HG03469 (cell line): Measurements from ENCODE around the gene CNKSR3.

ENCODE experiments used
- ATAC-seq: cut with Tn5 transposase; IDR thresholded peaks from one replicate; pipeline ENCODE4 v1.9.1; 2021; ENCODE audit warnings: mild to moderate bottlenecking, moderate library complexity, moderate number of reproducible peaks; ENCODE audit not compliant: unreplicated experiment

Gene CNKSR3

DNA sequence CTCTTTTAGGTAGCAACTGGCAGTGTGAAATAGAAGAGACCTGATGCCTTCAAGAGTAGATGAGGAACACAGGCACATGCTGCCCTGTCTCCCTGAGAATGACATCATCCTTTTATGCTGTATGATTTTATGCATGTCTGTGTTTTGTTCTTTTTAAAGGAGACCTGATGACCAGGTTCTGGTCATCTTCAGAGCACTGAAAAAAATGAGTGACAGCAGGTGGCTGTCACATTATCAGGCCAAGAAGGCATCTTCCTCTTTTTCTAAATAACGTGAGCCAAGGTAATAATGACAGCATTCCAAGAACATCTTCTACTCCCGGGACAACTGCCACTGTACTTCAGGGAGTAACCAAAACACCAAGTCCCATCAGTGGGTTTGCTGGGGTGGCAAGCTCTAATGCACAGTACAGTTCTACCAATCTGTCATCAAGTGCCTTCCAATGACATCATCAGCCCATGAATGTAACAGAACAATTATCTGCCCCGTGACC is 28.9 kb downstream of the CNKSR3 start:
- no peak for ATAC-seq

DNA sequence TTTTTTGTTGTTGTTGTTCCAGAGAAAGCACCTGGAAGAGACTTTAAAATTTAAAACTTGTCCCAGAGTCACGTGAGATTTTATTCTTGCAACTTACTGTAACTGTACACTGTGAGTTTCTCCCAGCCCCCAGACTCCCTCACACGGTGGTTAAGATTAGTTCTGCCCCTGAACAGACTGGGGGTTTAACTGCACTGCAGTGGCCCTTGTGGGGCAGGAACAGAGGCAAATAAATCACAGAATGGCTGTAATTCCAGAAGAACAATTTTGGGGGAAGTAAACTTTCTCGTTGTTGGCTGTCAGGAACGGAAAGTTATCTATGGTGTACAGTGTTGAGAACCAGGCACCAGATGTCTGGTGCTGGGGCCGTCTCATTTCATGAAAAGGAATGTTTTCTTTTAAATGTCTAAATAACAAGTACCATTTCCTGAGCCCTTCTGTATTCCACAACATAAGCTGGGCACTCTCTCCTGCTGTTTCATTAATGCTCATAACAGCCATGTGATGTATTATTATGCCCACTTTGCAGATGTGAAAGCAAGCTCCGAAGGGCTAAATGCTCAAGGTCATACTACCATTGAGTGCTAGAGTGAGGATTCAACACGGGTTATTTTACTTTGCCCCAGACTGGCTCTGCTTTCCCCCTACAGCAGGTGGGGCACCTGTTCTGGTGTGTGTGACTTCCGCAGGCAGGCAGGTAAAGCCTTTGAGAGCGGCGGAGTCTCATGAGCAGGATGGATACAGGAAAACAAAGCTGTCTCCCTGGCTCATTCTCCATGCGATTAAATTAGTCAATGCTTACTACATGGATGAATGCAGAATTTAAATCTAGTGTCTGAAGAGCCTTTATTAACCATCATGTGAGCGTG is 30.5 kb downstream of the CNKSR3 start:
- ATAC-seq = no peak

DNA sequence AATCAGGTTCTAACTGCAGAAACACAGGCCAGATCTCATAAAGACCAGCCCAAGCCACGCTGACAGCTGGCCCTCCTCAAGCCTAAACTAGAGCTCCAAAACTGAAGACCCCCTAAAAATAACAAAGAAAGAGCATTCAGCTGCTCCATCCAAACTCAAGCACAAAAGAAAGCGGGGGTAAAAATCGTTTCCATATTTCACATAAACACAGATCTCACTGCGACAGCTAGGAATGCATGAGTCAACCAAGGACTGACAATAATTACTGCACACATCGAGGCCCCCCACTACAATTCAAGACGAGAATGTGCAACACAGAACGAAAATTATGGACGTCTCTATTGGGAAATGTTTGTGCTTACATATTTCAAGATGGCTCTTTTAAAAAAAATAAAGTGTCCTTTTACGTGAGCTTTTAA is 31.1 kb downstream of the CNKSR3 start:
- no peak for ATAC-seq

DNA sequence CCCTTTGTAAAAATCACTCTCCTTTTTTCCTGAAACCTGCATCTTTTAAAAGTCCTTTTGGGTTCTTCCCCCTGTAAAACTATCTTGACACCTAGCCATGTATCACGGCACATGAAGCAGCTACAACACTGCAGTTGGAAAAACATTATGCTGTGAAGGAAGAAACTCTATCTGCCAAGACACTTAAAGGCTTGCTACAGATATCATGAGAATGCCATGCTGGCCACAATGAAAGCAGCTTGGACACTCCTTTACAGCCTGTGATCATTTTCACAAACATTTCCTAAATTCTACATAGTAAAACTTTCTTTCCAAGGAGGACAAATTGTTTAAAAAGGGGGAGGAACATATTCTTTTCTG is 31.8 kb downstream of the CNKSR3 start:
- ATAC-seq = no peak

DNA sequence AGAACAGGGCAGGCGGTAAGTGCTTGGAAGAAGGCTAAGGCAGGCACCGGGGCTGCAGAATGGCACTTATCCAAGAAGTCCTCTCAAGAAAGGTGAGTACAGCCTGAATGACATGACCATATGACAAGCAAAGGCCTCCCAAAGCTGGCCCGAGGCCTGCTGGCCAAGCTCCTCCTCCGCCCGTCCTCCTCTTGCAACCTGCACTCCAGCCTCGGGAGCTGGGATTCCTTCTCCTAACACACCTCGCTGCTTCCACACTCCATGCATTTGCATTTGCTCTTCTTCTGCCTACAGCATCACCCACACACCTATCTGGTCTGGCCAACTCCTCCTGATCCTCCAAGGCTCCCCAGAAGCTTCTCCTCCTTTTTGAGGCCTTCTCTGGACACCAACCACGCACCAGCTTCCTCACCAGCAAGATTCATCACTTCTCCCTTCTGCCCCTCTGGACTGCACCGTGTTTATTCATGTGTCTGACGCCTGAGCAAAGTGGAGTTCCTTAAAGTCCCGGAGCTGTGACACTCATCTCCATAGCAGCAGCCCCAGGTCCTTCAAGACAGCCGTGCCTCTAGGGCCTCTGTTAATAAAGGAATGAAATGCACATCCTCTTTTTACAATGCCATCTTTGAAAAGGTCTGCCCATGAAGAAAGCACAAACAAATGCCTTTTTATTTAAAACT is 32.3 kb downstream of the CNKSR3 start:
- no peak for ATAC-seq

DNA sequence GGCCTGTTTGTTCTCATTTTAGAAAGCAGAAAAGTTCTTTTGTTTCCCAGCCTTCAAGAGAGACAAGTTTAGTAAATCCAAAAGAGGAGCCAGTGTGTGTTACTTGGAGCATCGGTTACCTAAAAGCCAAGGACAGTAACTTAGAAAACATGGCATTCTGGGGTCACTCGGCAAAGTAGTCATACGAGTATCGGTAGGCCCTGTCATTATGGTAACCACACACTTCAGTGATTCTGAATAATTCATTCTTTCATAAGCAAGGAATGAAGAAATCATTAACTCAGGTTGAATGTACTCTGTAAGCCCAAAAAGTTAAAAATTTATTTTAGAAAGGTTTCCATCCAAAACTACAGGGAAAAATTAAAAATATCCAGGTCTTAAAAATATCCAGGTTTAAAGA is 34.0 kb downstream of the CNKSR3 start:
- ATAC-seq = no peak

DNA sequence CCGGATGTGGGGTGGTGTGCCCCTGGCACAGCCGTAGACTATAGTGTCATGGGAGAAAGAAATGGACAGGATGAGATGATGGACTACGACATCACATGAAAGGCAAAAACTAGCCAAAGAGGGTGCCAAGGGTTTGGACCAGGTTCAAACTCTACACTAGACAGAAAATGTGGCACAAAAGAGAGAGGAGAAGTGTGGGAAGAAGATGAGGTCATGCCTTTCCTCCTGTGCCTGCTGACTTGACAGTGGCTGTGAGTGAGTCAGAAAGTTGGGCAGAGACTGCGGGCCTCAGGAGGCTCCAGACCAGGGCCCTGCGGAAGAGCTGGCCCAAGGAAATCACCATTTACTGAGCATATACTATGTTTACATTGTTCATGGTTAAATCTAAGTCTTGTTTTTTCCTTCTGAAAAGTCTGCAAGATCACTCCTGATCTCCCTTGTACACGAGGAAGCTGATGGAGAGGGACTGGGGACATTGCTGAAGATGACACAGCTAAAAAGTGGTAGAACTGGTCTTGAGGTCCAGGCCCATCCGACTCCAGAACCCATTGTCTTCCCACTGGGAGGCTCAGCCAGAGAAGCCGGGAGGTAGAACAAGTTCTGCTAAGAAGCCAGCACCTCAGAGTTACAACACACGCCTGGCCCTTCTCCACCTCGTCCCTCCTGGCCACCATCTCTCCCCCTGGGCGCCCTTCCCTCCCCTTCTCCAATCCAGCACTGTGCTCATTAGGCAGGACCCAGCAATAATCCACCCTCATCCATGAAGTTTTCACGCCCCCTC is 35.6 kb downstream of the CNKSR3 start:
- ATAC-seq = no peak

DNA sequence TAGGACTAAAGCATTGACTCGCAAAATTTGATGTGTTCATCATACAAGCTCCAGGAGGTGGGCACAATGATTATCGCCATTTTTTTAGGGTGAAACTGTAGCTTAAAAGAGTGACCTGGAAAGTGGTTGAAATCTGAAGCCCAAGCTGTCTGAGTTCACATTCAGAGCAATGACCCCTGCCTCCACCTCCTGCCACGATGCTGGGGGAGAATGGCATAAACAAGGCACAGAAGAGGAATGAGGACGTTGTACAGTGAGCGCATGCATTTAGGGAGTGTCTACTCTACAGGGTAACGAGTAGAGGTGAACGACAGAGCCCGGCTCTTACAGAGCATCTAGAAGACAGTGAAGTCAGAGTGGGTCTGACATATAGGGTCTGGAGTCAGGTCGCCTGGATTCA is 37.2 kb downstream of the CNKSR3 start:
- no peak for ATAC-seq

DNA sequence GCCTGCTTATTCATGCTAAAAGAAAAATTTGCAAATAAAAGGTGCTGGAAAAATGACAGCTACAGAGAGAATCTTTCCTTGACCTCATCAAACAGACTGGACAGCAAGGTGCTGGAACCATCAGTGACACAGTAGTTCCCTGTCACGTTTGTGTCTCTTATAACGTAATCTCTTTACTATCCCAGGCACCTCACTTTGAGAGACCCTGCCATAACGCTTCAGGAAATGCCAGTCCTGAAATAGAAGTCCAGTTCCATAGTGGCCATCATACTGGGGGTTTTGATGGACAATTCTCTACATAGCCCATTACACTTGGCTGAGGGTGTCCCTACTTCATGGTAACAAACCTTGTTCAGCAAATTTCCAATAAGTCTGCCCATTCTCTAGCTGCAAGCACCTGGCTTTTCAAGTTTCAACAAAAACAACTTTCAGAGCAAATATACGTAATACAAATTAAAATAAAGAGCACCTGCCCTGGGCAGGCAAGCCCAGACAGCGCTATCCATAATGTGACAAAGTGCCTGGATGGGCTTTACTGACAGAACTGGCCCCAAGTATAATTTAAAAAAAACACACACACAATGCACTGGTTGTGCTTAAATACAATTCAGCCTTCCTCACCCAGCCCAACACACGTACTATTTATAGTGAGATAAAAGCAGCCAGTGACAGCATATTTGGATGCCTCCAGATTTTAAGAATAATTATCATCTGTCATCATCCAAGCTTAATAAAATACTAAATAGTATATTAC is 38.7 kb downstream of the CNKSR3 start:
- ATAC-seq = no peak

DNA sequence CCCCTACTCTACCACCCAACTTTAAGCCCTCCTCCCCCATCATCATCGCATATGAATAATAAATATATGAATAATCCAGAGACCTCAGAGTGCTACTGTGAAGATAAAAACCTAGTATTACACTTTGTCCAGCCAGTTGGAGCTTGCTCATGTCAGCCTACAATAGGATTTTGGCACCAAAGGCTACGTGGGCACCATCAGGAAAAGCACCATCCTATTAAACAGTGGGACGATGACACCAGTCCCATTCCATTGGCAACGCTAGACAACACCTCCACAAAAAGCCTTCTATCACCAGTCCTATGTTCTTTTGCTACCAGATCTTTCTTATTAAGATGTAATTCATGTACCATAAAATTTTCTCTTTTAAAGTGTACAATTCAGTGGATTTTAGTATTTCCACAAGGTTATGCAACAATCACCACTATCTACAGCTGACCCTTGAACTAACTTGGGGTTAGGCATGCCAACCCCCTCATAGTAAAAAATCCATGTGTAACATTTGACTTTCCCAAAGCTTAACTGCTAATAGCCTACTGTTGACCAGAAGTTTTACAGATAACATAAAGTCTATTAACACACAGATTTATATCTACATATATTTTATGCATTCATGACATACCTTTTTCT is 41.1 kb downstream of the CNKSR3 start:
- ATAC-seq = no peak

DNA sequence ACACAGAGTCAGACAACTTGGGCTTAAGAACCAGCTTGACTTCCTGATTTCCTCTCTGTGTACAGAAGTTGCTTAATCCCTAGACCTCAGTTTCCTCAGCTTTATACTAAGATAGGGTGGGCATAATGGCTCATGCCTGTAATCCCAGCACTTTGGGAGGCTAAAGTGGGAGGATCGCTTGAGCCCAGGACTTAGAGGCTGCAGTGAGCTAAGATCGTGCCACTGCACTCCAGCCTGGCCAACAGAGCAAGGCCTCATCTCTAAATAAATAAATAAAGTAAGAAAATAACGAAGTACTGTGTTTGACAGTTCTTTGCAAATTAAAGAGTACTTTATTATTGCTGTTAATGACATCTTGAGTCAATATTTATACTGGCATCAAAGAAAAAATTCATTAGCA is 41.7 kb downstream of the CNKSR3 start:
- no peak for ATAC-seq

DNA sequence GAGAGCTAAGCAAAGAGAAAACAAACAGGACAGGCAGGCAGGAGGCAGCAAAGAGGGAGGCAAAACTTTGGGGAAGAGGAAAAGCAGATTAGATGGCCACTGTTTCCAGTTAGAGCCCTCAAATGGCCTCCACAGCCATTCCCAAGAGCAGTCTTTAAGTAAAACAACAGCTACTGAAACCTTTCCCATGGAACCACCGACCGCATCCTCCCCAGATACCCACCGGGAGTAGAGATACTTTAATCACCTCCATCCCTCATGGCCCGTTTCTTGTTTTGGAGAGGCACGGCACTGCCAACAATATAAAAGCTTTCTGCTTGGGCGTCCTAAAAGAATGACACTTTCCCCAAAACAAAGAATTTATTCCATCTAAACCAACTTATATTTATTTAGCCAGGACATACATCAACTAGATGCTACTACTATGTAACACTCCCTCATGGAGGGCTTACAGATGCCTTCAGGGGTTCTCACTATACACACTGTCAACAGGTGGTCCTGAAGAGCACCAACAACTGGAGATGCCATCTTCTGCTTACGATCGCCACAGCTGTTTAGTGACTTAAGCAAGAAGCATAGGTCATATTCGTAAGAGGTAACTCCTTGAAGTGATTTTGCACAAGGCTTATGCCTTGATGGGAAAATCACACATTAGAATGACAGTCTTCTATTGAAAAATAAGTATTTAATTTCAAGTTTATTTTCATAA is 43.4 kb downstream of the CNKSR3 start:
- no peak for ATAC-seq

DNA sequence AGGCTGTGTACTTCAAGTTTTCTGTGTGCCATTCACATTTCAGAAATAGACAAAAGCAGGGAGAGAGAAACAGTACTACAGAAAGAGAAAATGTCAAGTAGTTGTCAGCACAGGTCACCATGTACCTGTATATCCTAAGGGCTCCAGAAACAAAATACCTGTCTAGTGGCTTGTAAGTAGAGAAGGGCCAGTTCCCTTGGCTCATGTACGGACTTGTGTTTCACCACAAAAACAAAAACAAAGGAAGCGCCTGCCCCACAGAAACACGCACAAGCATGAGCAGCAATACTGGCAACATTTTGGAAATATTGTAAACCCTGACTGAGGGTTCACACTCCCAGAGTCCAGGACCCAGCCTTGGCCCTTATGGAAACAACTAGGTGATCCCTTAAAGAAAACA is 44.3 kb downstream of the CNKSR3 start:
- no peak for ATAC-seq

DNA sequence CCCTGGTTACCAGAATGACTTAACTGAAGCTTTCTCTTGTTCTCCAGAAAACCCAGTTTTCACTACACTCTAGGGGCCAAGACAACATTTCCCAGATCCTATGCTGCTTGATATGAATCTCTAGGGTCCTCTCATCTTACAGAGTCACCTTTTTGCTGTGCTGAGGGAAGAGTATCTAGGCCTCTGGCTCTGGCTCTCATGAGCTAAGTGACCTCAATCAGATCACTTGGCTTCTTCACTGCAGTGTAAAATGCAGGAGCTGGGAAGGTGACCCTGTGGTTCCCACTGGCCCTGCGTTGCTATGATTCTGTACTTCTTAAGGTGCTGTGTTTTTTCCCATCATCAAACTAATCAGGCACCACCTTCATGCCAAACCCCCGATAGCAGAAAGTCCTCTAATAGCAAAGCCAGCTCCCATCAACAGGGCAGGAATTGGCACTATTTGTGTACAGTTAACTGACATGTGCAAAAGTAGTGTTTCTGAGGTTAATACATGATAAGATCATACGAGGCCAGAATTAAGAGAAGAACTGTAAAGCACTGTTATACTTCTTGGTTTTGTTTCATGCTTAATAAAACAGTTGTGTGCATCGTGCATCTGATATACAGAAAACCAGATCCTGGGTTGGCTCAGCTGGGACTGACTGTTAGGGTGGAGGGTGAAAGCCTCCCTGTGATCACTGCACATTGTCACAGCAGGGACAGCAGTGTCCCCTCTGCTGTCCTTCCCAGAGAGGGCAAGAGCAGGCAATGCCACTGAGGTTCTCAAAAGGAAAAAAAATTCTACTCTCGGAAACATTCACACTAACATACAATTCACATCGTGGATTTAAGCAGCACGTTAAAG is 46.7 kb downstream of the CNKSR3 start:
- ATAC-seq = no peak

DNA sequence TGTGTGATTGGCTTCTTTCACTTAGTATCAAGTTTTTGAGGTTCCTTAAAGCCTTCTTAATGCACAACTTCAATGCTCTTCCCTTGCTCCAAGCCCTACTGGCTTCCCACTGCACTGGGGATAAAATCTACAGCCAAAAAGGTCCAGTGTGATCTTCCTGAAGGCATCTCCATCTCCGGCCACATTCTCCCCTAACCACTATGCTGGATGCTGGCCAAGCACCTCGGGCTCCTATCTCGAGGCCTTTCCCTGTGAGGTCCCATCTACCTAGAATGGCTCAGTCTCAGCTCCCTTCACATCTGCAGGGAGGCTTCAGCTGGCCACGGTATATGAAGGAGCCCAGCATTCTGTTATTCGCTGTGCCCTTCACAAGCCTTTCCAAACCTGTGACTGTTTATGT is 48.1 kb downstream of the CNKSR3 start:
- no peak for ATAC-seq

DNA sequence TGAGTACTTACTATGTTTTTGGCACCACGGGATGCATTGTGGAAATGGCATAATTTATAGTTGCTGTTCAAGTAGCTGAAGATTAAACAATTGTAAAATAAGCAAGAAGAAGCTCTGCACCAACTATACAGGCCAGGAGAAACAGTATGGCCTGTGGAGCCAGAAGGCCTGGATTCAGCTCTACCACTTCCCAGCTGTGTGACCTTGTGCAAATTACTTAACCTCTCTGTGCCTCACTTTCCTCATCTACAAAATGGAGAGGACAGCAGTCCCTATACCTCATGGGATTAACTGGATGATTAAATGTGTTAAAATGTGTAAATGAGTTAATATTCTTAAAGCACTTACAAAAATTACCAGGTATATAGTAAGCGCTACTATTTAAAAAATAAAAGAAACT is 49.1 kb downstream of the CNKSR3 start:
- no peak for ATAC-seq

DNA sequence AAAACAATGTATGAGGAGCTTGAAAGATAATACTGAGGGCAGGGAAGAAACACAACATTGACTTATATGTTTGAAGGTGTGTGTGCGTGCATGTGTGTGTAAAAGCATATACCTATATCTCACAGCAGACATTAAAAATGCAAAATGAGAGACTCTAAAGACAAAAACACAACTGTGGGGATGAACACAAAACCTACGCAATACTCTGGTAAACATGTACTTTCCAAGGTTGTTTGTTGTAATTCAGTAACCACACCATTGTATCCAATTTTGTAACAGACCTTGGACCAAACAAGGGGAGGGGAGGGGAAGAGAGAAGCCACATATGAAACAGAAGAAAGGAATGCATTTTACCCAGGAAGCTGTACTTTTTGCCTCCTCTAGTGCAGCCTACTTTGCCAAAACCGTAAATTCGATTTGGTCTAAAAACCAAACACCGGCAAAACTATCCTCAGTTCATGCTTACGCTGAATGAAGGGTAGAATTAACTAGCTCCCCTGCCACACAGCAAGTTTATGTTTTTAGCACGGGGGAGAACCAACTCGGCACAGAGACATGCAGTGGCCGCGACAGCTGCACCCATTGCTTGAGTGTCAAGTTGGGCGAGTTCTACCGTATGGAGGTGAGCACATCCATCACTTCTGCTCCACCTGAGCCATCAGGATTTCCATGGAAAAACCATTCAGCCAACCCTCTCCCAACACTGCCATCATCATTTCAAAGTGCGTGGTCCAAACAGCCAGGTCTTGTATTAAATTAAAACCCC is 50.0 kb downstream of the CNKSR3 start:
- ATAC-seq = no peak

DNA sequence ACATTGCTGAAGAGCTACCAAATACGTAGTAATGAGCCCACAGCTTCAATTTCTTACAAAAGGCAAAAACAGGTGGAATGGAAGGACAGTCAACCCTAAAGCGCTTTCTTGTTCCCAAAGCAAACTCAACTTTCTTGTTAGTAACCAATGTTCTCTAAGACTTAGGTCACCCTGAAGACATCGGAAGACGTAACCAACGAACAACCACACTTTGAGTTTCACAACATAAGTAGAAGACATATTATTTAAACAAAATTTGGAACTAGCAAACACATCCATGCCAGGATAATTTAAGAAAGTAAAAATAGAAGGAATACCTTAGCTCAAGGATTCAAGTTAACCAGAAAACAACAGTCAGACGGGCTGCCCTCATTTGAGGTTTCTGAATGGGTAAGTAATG is 51.0 kb downstream of the CNKSR3 start:
- no peak for ATAC-seq
